ENCODE data around the gene CACNA1S.

CACNA1S gene

GRCh38 chr1:201025571-201026002 is 86.6 kb downstream of the CACNA1S start:
- peak; percentile 48 to 59 for DNase-seq

- no peak for DNase-seq
These were observed 87.6 kb downstream of the CACNA1S start for GRCh38 chr1:201024625-201024998.

GRCh38 chr1:201023920-201024624 is 88.2 kb downstream of the CACNA1S start:
- DNase-seq = no peak

- DNase-seq = peak; percentile 92 to 95
These were observed 88.7 kb downstream of the CACNA1S start, which contains the start of gene KIF21B for GRCh38 chr1:201023517-201023902. Gene KIF21B, minus strand, starts transcription at chr1:201023714. Its CDS starts 331 bp downstream, at chr1:201023383.

- peak; percentile 64 to 67 for DNase-seq
These were observed 89.3 kb downstream of the CACNA1S start for GRCh38 chr1:201022820-201023516.

- peak in 1 of 2 experiments; percentile 43 for DNase-seq
These were observed 89.8 kb downstream of the CACNA1S start for GRCh38 chr1:201022493-201022819.

- DNase-seq = peak in 1 of 2 experiments; percentile 40
These were observed 90.4 kb downstream of the CACNA1S start for GRCh38 chr1:201021630-201022492.

- peak; percentile 63 to 68 for DNase-seq
These were observed 91.3 kb downstream of the CACNA1S start for GRCh38 chr1:201020721-201021629.

- DNase-seq = peak; percentile 48 to 58
These were observed 92.1 kb downstream of the CACNA1S start for GRCh38 chr1:201020040-201020591.

- peak; percentile 90 to 92 for DNase-seq
These were observed 92.8 kb downstream of the CACNA1S start for GRCh38 chr1:201019321-201019977.

- DNase-seq = no peak
These were observed 94.4 kb downstream of the CACNA1S start for GRCh38 chr1:201017828-201018163.

GRCh38 chr1:201016943-201017827 is 95.0 kb downstream of the CACNA1S start:
- peak in 1 of 2 experiments; percentile 22 for DNase-seq

GRCh38 chr1:201016211-201016651 is 96.0 kb downstream of the CACNA1S start:
- DNase-seq = no peak

GRCh38 chr1:201015551-201016091 is 96.6 kb downstream of the CACNA1S start:
- peak in 1 of 2 experiments; percentile 24 for DNase-seq

GRCh38 chr1:201014816-201015200 is 97.4 kb downstream of the CACNA1S start:
- DNase-seq = no peak

- no peak for DNase-seq
These were observed 98.0 kb downstream of the CACNA1S start for GRCh38 chr1:201013991-201014815.

GRCh38 chr1:201013031-201013485 is 99.2 kb downstream of the CACNA1S start:
- no peak for DNase-seq

- no peak for DNase-seq
These were observed 100.6 kb downstream of the CACNA1S start for GRCh38 chr1:201011616-201012015.
